ENCODE results near the gene CCNH.

DNA sequence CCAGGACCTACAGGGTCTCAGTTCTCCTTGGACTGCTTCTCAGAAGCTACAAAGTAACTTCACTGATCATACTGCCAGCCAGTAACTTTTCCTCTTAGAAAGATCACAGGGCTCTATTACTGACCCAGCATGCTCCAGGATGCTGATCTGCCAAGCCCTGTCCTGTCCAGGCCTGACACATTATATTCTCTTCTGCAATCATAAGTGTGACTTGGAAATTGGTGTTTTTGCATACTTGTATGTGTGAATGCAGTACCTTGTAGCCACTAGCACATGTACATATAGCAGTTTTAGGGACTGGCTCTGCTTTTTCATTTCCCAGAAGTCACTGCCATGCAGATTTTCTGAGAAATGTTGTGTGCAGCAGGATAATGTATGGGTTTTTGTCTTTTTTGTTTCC lies 40.1 kb upstream of the CCNH start:
- TF ChIP-seq, protein P1, sequence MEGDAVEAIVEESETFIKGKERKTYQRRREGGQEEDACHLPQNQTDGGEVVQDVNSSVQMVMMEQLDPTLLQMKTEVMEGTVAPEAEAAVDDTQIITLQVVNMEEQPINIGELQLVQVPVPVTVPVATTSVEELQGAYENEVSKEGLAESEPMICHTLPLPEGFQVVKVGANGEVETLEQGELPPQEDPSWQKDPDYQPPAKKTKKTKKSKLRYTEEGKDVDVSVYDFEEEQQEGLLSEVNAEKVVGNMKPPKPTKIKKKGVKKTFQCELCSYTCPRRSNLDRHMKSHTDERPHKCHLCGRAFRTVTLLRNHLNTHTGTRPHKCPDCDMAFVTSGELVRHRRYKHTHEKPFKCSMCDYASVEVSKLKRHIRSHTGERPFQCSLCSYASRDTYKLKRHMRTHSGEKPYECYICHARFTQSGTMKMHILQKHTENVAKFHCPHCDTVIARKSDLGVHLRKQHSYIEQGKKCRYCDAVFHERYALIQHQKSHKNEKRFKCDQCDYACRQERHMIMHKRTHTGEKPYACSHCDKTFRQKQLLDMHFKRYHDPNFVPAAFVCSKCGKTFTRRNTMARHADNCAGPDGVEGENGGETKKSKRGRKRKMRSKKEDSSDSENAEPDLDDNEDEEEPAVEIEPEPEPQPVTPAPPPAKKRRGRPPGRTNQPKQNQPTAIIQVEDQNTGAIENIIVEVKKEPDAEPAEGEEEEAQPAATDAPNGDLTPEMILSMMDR (conservative IDR thresholded peaks at IDR 0.05; ENCODE audit: low read depth, low read length) = no peak
- no peak for TF ChIP-seq EZH2 (IDR thresholded peaks at IDR 0.05; ENCODE audit: borderline replicate concordance, low read depth, low read length, poor library complexity, severe bottlenecking)
